ENCODE data around the gene GRB10. TPM values are rescaled to one million over a fixed set of nuclear protein-coding genes. Genes with fewer than 3 reads are reported as not detected.

GRB10 gene
- total and polyA plus RNA-seq, 4 donors = 10.7 to 53.1 (median 17.5) TPM

DNA sequence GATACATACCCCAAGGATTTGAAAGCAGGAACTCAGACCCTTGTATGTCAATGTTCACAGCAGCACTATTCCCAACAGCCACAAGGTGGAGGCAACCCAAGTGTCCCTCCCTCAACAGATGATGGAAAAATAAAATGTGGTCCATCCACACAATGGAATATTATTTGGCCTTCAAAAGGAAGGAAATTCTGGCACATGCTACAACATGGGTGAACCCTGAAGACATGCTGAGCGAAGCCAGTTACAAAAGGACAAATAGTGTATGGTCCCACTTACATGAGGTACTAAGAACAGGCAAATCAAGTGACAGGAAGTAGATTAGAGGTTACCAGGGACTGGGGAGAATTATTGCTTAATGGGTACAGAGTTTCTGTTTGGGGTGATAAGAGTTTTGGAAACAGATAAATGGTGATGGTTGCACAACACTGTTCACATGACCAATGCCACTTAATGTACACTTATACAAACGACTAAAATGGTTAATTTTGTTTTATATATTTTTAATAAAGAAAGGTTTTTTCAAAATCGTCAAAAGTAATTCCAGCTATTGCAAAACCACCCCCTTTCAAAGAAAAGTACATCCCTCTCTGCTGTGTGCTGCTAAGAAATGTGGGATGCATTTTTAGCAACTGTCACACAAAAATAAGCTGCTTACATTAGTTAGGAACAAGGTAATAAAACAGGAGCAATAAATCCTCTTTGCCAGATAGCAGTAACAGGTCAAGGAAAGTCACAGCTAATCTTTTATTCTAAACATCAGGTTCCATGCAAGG is 85.7 kb downstream of the GRB10 start (continued):
- no peak for TF ChIP-seq FOXA2 (IDR thresholded peaks at IDR 0.05)
- peak; percentile 44 to 84 for TF ChIP-seq GABPA (IDR thresholded peaks at IDR 0.05 in 1 of 2, conservative IDR thresholded peaks at IDR 0.05 in 1 of 2)

DNA sequence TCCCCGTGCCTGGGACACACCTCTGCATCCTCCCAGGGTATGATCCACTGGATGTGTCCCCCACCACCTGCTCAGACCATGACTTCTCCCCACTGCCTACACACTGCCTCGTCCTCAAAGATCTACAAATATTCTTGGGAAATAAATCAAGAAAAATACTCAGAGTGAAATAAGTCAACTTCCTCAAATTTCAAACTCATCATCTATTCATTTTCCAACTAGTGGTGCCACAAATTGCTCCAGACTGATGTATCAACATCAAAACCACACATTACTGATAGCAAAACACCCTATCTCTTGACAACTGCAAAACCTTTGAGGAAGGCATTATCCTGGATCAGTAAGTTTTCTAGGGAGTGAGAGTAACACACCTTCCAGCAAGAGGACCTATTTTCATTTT is 87.7 kb downstream of the GRB10 start:
- no peak overlapping the region for H3K9ac ChIP-seq (ENCODE audit: low read depth in 1 of 2, low read length in 2 of 2)
- WGBS = 78% methylated on average over 2 of the region's 2 CpGs
- peaks cover 0 to 6% (median 0%) of the 10 kb centered on the region in 4 donors for H3K36me3 ChIP-seq (ENCODE audit: control insufficient read depth in 4 of 4, insufficient read depth in 3 of 4, low read depth in 1 of 4, low read length in 3 of 4)
- no peaks in the 10 kb centered on the region for H3K27me3 ChIP-seq (ENCODE audit: control insufficient read depth in 4 of 4, insufficient read depth in 4 of 4, low read length in 3 of 4)
- H3K9me3 ChIP-seq (ENCODE audit: control insufficient read depth in 4 of 4, low read length in 3 of 4) = no peaks in the 10 kb centered on the region
- no peak for DNase-seq (ENCODE audit: low spot score)
- no peak for TF ChIP-seq RXRA (IDR thresholded peaks at IDR 0.05)
- H3K27ac ChIP-seq (ENCODE audit: low read depth in 1 of 2, low read length in 2 of 2) = no peak overlapping the region
- H3K4me3 ChIP-seq (ENCODE audit: low read depth in 1 of 3, low read length in 3 of 3) = no peak overlapping the region
- peaks cover 7 to 47% (median 22%) of the 10 kb centered on the region in 4 donors for H3K4me1 ChIP-seq (ENCODE audit: control insufficient read depth in 4 of 4, insufficient read depth in 4 of 4, low read length in 3 of 4)

DNA sequence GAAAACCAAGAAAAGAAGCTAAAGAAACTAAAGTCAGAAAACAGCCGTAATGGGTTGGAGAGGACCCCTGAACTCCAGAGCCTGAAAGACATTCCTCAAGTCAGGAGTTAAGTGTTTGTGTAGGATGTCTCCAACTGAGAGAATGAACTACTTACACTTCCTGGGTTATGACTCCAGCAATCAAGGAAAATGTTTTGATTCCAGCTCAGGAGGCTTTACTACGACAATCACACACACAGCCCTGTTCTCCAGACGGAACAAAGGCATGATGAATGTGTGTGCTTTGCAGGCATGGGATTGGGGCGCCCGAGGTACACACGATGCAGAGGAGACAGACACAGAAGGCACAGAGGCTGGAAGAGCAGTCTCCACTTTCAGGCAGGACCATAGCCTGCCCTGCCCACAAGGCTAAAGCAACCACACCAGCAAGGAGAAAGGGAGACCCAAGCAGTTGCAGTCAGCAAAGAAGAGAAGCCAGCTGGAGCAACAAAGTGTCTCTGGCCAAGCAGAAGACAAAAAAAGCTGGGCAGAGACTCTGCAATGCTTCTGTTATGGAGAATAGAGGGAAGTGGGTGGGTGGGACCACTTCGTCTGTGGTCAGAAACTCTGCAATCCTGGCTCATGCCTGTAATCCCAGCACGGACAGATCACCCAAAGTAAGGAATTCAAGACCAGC is 89.1 kb downstream of the GRB10 start:
- no peaks in the 10 kb centered on the region for H3K27me3 ChIP-seq (ENCODE audit: control insufficient read depth in 4 of 4, insufficient read depth in 4 of 4, low read length in 3 of 4)
- H3K36me3 ChIP-seq (ENCODE audit: control insufficient read depth in 4 of 4, insufficient read depth in 3 of 4, low read depth in 1 of 4, low read length in 3 of 4) = peaks cover 0 to 6% (median 2%) of the 10 kb centered on the region in 4 donors
- no peak overlapping the region for H3K4me3 ChIP-seq (ENCODE audit: low read depth in 1 of 3, low read length in 3 of 3)
- no peak for DNase-seq (ENCODE audit: low spot score)
- TF ChIP-seq JUND (IDR thresholded peaks at IDR 0.05) (no peak), HNF4A (conservative IDR thresholded peaks at IDR 0.05) (no peak), SP1 (IDR thresholded peaks at IDR 0.05) (no peak), EGR1 (IDR thresholded peaks at IDR 0.05; ENCODE audit: low read depth in 2 of 2) (no peak), TAF1 (conservative IDR thresholded peaks at IDR 0.05) (no peak), FOXA2 (IDR thresholded peaks at IDR 0.05) (no peak), RXRA (IDR thresholded peaks at IDR 0.05) (no peak)
- TF ChIP-seq, protein P1, sequence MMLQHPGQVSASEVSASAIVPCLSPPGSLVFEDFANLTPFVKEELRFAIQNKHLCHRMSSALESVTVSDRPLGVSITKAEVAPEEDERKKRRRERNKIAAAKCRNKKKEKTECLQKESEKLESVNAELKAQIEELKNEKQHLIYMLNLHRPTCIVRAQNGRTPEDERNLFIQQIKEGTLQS (IDR thresholded peaks at IDR 0.05) = no peak
- TF ChIP-seq, protein P2, sequence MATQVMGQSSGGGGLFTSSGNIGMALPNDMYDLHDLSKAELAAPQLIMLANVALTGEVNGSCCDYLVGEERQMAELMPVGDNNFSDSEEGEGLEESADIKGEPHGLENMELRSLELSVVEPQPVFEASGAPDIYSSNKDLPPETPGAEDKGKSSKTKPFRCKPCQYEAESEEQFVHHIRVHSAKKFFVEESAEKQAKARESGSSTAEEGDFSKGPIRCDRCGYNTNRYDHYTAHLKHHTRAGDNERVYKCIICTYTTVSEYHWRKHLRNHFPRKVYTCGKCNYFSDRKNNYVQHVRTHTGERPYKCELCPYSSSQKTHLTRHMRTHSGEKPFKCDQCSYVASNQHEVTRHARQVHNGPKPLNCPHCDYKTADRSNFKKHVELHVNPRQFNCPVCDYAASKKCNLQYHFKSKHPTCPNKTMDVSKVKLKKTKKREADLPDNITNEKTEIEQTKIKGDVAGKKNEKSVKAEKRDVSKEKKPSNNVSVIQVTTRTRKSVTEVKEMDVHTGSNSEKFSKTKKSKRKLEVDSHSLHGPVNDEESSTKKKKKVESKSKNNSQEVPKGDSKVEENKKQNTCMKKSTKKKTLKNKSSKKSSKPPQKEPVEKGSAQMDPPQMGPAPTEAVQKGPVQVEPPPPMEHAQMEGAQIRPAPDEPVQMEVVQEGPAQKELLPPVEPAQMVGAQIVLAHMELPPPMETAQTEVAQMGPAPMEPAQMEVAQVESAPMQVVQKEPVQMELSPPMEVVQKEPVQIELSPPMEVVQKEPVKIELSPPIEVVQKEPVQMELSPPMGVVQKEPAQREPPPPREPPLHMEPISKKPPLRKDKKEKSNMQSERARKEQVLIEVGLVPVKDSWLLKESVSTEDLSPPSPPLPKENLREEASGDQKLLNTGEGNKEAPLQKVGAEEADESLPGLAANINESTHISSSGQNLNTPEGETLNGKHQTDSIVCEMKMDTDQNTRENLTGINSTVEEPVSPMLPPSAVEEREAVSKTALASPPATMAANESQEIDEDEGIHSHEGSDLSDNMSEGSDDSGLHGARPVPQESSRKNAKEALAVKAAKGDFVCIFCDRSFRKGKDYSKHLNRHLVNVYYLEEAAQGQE (IDR thresholded peaks at IDR 0.05) = no peak
- peaks cover 7 to 51% (median 27%) of the 10 kb centered on the region in 4 donors for H3K4me1 ChIP-seq (ENCODE audit: control insufficient read depth in 4 of 4, insufficient read depth in 4 of 4, low read length in 3 of 4)
- WGBS = 80% methylated on average over 8 of the region's 8 CpGs
- H3K27ac ChIP-seq (ENCODE audit: low read depth in 1 of 2, low read length in 2 of 2) = no peak overlapping the region
- no peak overlapping the region for H3K9ac ChIP-seq (ENCODE audit: low read depth in 1 of 2, low read length in 2 of 2)
- no peaks in the 10 kb centered on the region for H3K9me3 ChIP-seq (ENCODE audit: control insufficient read depth in 4 of 4, low read length in 3 of 4)
